Measurements from ENCODE around the gene PDZRN4.

Gene PDZRN4

GRCh38 chr12:41619705-41620104 is 431.6 kb downstream of the PDZRN4 start:
- no peak for DNase-seq (ENCODE audit: insufficient read length, low spot score)
- FAIRE-seq = no peak
- no peak for TF ChIP-seq POLR2A (IDR thresholded peaks at IDR 0.05; ENCODE audit: low read depth, low read length)

GRCh38 chr12:41621291-41621690 is 433.2 kb downstream of the PDZRN4 start:
- DNase-seq (ENCODE audit: insufficient read length, low spot score) = no peak
- TF ChIP-seq POLR2A (IDR thresholded peaks at IDR 0.05; ENCODE audit: low read depth, low read length) = no peak

More at GRCh38 chr12:41621291-41621690, 433.2 kb downstream of the PDZRN4 start:
- FAIRE-seq = no peak
